A673 (cell line): ENCODE results near the gene SEL1L3.

Experiments
- EZH2 ChIP-seq: fragments of 200-600 bp; sonication (generic); IDR thresholded peaks from 2 replicates; pipeline ENCODE4 v1.6.1; 2017; ENCODE audit warnings: borderline replicate concordance, low read depth, mild to moderate bottlenecking, mixed read lengths, antibody characterized with exemption, low read length; ENCODE audit not compliant: poor library complexity, severe bottlenecking
- TF ChIP-seq, protein P1 (sequence below): fragments of 300-800, 200-600 bp; sonication (generic); conservative IDR thresholded peaks from 2 replicates; pipeline ENCODE4 v1.5.1; 2017; ENCODE audit warnings: low read depth, mild to moderate bottlenecking, antibody characterized with exemption, low read length, moderate library complexity, mixed read lengths

DNA sequence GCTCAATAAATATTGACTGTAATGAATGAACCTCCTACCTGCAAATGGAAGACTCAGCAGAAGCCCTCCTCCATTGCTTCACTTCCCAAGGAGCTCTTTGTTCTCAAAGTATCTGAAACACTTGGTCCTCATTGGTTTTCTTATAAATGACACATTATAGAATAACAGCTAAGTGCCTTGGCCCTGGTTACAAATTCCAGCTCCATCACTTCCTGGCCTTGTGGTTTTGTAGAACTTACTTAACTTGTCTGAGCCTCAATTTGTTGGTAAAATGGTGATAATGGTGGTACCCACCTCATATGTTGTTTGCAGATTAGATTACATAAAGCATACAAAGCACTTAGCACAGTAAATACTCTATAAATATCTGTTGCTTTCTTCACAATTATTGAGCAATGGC is 26.0 kb upstream of the SEL1L3 start:
- no peak for TF ChIP-seq EZH2
- TF ChIP-seq, protein P1, sequence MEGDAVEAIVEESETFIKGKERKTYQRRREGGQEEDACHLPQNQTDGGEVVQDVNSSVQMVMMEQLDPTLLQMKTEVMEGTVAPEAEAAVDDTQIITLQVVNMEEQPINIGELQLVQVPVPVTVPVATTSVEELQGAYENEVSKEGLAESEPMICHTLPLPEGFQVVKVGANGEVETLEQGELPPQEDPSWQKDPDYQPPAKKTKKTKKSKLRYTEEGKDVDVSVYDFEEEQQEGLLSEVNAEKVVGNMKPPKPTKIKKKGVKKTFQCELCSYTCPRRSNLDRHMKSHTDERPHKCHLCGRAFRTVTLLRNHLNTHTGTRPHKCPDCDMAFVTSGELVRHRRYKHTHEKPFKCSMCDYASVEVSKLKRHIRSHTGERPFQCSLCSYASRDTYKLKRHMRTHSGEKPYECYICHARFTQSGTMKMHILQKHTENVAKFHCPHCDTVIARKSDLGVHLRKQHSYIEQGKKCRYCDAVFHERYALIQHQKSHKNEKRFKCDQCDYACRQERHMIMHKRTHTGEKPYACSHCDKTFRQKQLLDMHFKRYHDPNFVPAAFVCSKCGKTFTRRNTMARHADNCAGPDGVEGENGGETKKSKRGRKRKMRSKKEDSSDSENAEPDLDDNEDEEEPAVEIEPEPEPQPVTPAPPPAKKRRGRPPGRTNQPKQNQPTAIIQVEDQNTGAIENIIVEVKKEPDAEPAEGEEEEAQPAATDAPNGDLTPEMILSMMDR, result no peak
